CD14-positive monocyte (primary cell): ENCODE measurements around the gene CDC37L1. TPM values are rescaled to one million over a fixed set of nuclear protein-coding genes. Genes with fewer than 3 reads are reported as not detected.
A peak's percentile ranks its signal among the peaks of the same experiment; 100 is the strongest.

Source experiments
- DNase-seq, 3 donors: peaks; one replicate each; pipeline ENCODE4 v3.0.0-alpha.2; 2011 to 2022
- H2AFZ ChIP-seq: 2 replicates; pipeline ENCODE4 v1.6.0; 2012; ENCODE audit warnings: mild to moderate bottlenecking, low read depth, low read length, inconsistent platforms; ENCODE audit not compliant: insufficient read depth, poor library complexity, severe bottlenecking
- H3K27ac ChIP-seq, 2 donors: 1 replicate in 1 of 2; 2 replicates in 1 of 2; pipeline ENCODE4 v1.5.1; 2012 to 2013; ENCODE audit warnings: low read length in 2 of 2, control low read depth in 1 of 2, inconsistent platforms in 1 of 2, low read depth in 1 of 2, mild to moderate bottlenecking in 1 of 2
- H3K27me3 ChIP-seq, 2 donors: one replicate each; pipeline versions ENCODE4 v1.6.0 to v1.6.1; 2011 to 2013; ENCODE audit warnings: low read length in 2 of 2; ENCODE audit not compliant: control insufficient read depth in 2 of 2, insufficient read depth in 2 of 2
- H3K36me3 ChIP-seq, 2 donors: replicated peaks in 1 of 2; 1 replicate in 1 of 2; 2 replicates in 1 of 2; pipeline versions ENCODE4 v1.5.1 to v1.6.1; 2012 to 2013; ENCODE audit warnings: low read length in 2 of 2, control low read depth in 1 of 2, inconsistent platforms in 1 of 2, mild to moderate bottlenecking in 1 of 2; ENCODE audit not compliant: insufficient read depth in 2 of 2, control insufficient read depth in 1 of 2
- H3K4me1 ChIP-seq, 2 donors: 1 replicate in 1 of 2; 2 replicates in 1 of 2; pipeline versions ENCODE4 v1.5.1 to v1.6.1; 2012 to 2013; ENCODE audit warnings: low read length in 2 of 2, control low read depth in 1 of 2, inconsistent platforms in 1 of 2, mild to moderate bottlenecking in 1 of 2, moderate library complexity in 1 of 2; ENCODE audit not compliant: insufficient read depth in 2 of 2, control insufficient read depth in 1 of 2
- H3K4me2 ChIP-seq: replicated peaks from 2 replicates; pipeline ENCODE3; 2012; ENCODE audit warnings: low read length, moderate library complexity, mild to moderate bottlenecking; ENCODE audit not compliant: poor library complexity, severe bottlenecking; ENCODE audit errors: extremely low read depth
- H3K4me3 ChIP-seq, 3 experiments: fragments of 200-600 bp in 1 of 3; sonication (generic) in 1 of 3; replicated peaks in 1 of 3; 1 replicate in 2 of 3; 2 replicates in 1 of 3; pipeline ENCODE4 v1.5.1; 2011 to 2013; ENCODE audit warnings: low read length in 3 of 3, mild to moderate bottlenecking in 3 of 3, control low read depth in 2 of 3, low read depth in 2 of 3, inconsistent platforms in 1 of 3, moderate library complexity in 1 of 3
- H3K79me2 ChIP-seq: 2 replicates; pipeline ENCODE4 v1.6.0; 2012; ENCODE audit warnings: mild to moderate bottlenecking, control low read depth, inconsistent platforms, low read length, moderate library complexity; ENCODE audit not compliant: insufficient read depth
- H3K9ac ChIP-seq: 2 replicates; pipeline ENCODE4 v1.6.0; 2017; ENCODE audit warnings: low read length, mild to moderate bottlenecking; ENCODE audit not compliant: insufficient read depth, poor library complexity, severe bottlenecking
- H3K9me3 ChIP-seq, 2 donors: replicated peaks in 1 of 2; 1 replicate in 1 of 2; 2 replicates in 1 of 2; pipeline versions ENCODE4 v1.5.1 to v1.6.1; 2012 to 2013; ENCODE audit warnings: low read length in 2 of 2, control low read depth in 1 of 2; ENCODE audit not compliant: control insufficient read depth in 1 of 2, insufficient read depth in 1 of 2
- H4K20me1 ChIP-seq: 2 replicates; pipeline ENCODE4 v1.6.0; 2012; ENCODE audit warnings: mild to moderate bottlenecking, low read length, control low read depth, moderate library complexity; ENCODE audit not compliant: insufficient read depth
- H3K27ac Mint-ChIP-seq, 7 donors: one replicate each; pipeline ENCODE4 v1.8.0; 2020; ENCODE audit warnings: mild to moderate bottlenecking in 7 of 7, mixed read lengths in 7 of 7, moderate library complexity in 6 of 7, inconsistent platforms in 2 of 7
- H3K27me3 Mint-ChIP-seq, 3 donors: one replicate each; pipeline ENCODE4 v1.8.0; 2021 to 2022; ENCODE audit warnings: low read depth in 3 of 3, mild to moderate bottlenecking in 3 of 3, mixed read lengths in 3 of 3, moderate library complexity in 3 of 3, inconsistent platforms in 1 of 3
- H3K36me3 Mint-ChIP-seq, 2 donors: one replicate each; pipeline ENCODE4 v1.8.0; 2020; ENCODE audit warnings: mixed read lengths in 2 of 2, inconsistent platforms in 1 of 2, mild to moderate bottlenecking in 1 of 2
- H3K4me1 Mint-ChIP-seq: one replicate; pipeline ENCODE4 v1.8.0; 2020; ENCODE audit warnings: mild to moderate bottlenecking, mixed read lengths
- H3K4me3 Mint-ChIP-seq, 2 donors: one replicate each; pipeline ENCODE4 v1.8.0; 2020; ENCODE audit warnings: mild to moderate bottlenecking in 2 of 2, mixed read lengths in 2 of 2, moderate library complexity in 1 of 2
- H3K9me3 Mint-ChIP-seq, 7 donors: one replicate each; pipeline ENCODE4 v1.8.0; 2020 to 2022; ENCODE audit warnings: mixed read lengths in 7 of 7, mild to moderate bottlenecking in 6 of 7, moderate library complexity in 6 of 7, inconsistent platforms in 2 of 7
- WGBS: methylation state at CpG from one replicate; pipeline ENCODE4 v1.1.5; 2013; ENCODE audit warnings: missing lambda C conversion rate; ENCODE audit not compliant: insufficient coverage; 5-methylcytosine and 5-hydroxymethylcytosine counted together
- intact Hi-C, 2 donors: fragments of 100-400 bp; cut with micrococcal nuclease; formaldehyde crosslinking; loops; one replicate each; pipeline versions ENCODE4 v1.15.0 to v1.15.1; 2023
- polyA plus RNA-seq, 3 donors: library from polyadenylated mRNA; depleted of rRNA in 1 of 3; unstranded in 2 of 3; stranded (reverse) in 1 of 3; fragments of 300-500 nt in 2 of 3; fragments of >200 nt in 1 of 3; fragmentation: Illumina TruSeq in 2 of 3; gene quantifications; 1 replicate in 2 of 3; 2 replicates in 1 of 3; pipeline ENCODE4 v1.2.3, GENCODE V29; 2012 to 2021
- TF ChIP-seq, protein P1 (sequence below): fragments of 200-600 bp; IDR thresholded peaks from one replicate; pipeline ENCODE4 v1.8.0; 2022; ENCODE audit warnings: antibody characterized with exemption, mild to moderate bottlenecking

Gene CDC37L1
- polyA plus RNA-seq, 3 donors = 2.8 to 4.4 (median 2.8) TPM

DNA sequence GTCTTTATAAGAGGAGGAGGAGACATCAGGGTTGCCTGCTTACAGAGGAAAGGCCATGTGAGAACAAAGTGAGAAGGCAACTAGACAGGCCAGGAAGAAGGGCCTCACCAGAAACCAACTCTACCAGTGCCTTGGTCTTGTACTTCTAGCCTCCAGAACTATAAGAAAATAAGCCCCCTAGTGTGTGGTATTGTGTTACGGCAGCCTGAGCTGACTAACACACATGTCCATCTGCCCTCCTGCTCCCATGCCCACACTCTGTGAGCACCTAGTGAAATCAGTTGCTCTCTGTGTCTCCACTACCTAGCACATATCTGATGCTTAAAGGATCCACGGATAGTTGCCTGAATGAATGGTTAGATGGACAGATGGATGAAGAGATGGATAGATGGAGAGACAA is 54.8 kb downstream of the CDC37L1 start:
- Histone ChIP-seq H4K20me1 (no peaks in the 10 kb centered on the region), H3K4me1 (peaks cover under 1 to 5% of the 10 kb centered on the region in 2 donors), H3K36me3 (no peaks in the 10 kb centered on the region), H3K9ac (no peak overlapping the region), H2AFZ (no peak overlapping the region), H3K4me3 (no peak overlapping the region), H3K4me2 (no peak overlapping the region), H3K79me2 (peaks cover 28% of the 10 kb centered on the region), H3K27me3 (no peaks in the 10 kb centered on the region), H3K9me3 (no peaks in the 10 kb centered on the region), H3K27ac (no peak overlapping the region)
- Mint-ChIP-seq H3K4me3 (no peak overlapping the region), H3K4me1 (peaks cover 13% of the 10 kb centered on the region), H3K36me3 (peaks cover 3 to 5% of the 10 kb centered on the region in 2 donors), H3K27ac (no peak overlapping the region), H3K27me3 (peaks cover 0 to 2% (median 0%) of the 10 kb centered on the region in 3 donors), H3K9me3 (peaks cover 0 to 3% (median 0%) of the 10 kb centered on the region in 7 donors)
- no peak for DNase-seq
- intact Hi-C loops = no loop called here
- no CpG with 5 or more reads among the region's 2 CpGs for WGBS
- TF ChIP-seq, protein P1, sequence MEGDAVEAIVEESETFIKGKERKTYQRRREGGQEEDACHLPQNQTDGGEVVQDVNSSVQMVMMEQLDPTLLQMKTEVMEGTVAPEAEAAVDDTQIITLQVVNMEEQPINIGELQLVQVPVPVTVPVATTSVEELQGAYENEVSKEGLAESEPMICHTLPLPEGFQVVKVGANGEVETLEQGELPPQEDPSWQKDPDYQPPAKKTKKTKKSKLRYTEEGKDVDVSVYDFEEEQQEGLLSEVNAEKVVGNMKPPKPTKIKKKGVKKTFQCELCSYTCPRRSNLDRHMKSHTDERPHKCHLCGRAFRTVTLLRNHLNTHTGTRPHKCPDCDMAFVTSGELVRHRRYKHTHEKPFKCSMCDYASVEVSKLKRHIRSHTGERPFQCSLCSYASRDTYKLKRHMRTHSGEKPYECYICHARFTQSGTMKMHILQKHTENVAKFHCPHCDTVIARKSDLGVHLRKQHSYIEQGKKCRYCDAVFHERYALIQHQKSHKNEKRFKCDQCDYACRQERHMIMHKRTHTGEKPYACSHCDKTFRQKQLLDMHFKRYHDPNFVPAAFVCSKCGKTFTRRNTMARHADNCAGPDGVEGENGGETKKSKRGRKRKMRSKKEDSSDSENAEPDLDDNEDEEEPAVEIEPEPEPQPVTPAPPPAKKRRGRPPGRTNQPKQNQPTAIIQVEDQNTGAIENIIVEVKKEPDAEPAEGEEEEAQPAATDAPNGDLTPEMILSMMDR = no peak

DNA sequence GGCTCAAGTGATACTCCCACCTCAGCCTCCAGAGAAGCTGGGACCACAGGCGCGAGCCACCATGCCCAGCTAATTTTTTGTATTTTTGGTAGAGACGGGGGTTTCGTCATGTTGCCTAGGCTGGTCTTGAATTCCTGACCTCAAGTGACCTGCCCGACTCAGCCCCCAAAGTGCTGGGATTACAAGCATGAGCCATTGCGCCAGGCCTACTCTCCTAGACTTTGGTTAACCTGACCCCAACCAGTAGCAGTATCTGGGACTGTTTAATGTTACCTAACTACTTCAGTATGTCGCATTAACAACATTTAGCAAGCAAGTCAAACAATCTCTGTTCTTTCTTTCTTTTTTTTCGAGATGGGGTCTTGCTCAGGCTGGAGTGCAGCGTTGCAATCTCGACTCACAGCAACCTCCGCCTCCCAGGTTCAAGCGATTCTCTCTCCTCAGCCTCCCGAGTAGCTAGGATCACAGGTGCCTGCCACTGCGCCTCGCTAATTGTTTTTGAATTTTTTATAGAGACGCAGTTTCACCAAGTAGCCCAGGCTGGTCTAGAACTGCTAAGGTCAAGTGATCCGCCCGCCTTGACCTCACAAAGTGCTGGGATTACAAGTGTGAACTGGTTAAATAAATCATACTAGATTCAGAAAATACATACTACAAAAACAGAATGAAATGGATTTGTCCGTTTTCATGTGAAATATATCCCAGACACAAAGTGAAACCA is 59.7 kb downstream of the CDC37L1 start:
- Histone ChIP-seq H4K20me1 (no peaks in the 10 kb centered on the region), H3K79me2 (peaks cover 30% of the 10 kb centered on the region), H3K36me3 (no peaks in the 10 kb centered on the region), H2AFZ (no peak overlapping the region), H3K27me3 (no peaks in the 10 kb centered on the region), H3K4me3 (peak overlapping the region in 1 of 3 experiments; percentile 89), H3K27ac (no peak overlapping the region), H3K4me1 (peaks cover 16 to 27% of the 10 kb centered on the region in 2 donors), H3K9me3 (no peaks in the 10 kb centered on the region), H3K4me2 (peak overlapping the region; percentile 99), H3K9ac (no peak overlapping the region)
- peaks cover 2 to 3% (median 2%) of the 10 kb centered on the region in 3 donors for H3K27me3 Mint-ChIP-seq
- H3K36me3 Mint-ChIP-seq = peaks cover 0 to 3% of the 10 kb centered on the region in 2 donors
- H3K27ac Mint-ChIP-seq = no peak overlapping the region
- TF ChIP-seq, protein P1 = no peak
- intact Hi-C loops = no loop called here
- no peak for DNase-seq
- peaks cover 27% of the 10 kb centered on the region for H3K4me1 Mint-ChIP-seq
- peak overlapping the region in 1 of 2 donors; percentile 99 for H3K4me3 Mint-ChIP-seq
- peaks cover 0 to 3% (median 0%) of the 10 kb centered on the region in 7 donors for H3K9me3 Mint-ChIP-seq
- 94% methylated on average over 9 of the region's 19 CpGs for WGBS
